Epithelial cell of proximal tubule (primary cell): ENCODE measurements around the gene ETNK1. TPM values are rescaled to one million over a fixed set of nuclear protein-coding genes. Genes with fewer than 3 reads are reported as not detected.
"Not testable (repeated sequence)": the region's sequence is repeated elsewhere in the genome, so short reads cannot be mapped to it uniquely, and the experiment has no call there.

Source experiments
- DNase-seq: peaks from one replicate; pipeline ENCODE4 v3.0.0-alpha.2; 2011; ENCODE audit warnings: low read depth
- H3K4me3 ChIP-seq: 2 replicates; pipeline ENCODE4 v1.5.1; 2011; ENCODE audit warnings: low read depth, mild to moderate bottlenecking, low read length
- total RNA-seq: library from RNA; depleted of rRNA; stranded (reverse); fragments of >200 nt; gene quantifications from 2 replicates; pipeline ENCODE4 v1.2.3, GENCODE V29; 2015
- TF ChIP-seq, protein P1 (sequence below): conservative IDR thresholded peaks from 2 replicates; pipeline ENCODE4 v1.5.1; 2012; ENCODE audit warnings: low read depth, mild to moderate bottlenecking, low read length

ETNK1 gene
- total RNA-seq, 1 donor from 2014 or later = 24.4 TPM

DNA sequence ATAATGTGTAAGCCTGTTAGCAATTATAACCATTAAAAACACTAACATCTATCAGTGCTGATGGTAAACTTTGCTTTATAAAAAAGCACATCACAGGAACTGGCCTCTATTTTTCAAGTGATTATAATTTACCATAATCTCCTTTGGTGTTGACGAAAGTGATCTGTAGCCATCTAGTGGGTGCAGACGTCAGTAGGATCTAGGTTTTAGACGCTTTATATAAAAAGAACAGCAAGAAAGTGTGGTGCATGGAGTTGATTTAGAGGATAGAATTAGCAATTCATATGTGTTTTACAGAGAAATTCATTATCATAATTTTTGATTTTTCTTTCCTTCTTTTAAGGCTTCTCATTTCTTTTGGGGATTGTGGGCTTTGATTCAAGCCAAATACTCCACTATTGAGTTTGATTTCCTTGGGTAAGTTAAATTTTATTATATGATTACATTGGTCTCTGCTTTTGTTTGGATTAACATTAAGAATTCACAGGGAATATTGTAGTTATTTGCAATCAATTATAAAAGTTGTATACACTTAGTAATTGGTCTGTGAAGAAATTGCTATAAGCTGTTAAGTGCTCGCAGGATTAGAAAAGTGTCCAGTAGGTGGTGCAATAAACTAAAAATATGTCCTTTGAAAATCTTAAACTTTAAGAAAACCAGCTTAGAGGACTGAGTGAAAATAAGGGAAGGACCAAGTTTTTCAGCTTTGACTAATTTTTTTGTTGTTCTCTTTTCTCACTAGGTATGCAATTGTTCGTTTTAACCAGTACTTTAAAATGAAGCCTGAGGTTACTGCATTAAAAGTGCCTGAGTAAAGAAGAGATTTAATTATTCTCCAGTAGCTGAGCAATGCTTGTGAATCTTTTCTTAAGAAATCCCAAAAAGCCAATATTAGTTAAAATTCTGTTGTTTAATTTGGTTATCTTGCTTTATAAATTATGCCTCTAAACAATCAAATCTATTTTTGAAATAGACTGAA, 59.5 kb downstream of the ETNK1 start:
- TF ChIP-seq, protein P1, sequence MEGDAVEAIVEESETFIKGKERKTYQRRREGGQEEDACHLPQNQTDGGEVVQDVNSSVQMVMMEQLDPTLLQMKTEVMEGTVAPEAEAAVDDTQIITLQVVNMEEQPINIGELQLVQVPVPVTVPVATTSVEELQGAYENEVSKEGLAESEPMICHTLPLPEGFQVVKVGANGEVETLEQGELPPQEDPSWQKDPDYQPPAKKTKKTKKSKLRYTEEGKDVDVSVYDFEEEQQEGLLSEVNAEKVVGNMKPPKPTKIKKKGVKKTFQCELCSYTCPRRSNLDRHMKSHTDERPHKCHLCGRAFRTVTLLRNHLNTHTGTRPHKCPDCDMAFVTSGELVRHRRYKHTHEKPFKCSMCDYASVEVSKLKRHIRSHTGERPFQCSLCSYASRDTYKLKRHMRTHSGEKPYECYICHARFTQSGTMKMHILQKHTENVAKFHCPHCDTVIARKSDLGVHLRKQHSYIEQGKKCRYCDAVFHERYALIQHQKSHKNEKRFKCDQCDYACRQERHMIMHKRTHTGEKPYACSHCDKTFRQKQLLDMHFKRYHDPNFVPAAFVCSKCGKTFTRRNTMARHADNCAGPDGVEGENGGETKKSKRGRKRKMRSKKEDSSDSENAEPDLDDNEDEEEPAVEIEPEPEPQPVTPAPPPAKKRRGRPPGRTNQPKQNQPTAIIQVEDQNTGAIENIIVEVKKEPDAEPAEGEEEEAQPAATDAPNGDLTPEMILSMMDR = peak; percentile 66
- no peak for DNase-seq
- no peak overlapping the region for H3K4me3 ChIP-seq

DNA sequence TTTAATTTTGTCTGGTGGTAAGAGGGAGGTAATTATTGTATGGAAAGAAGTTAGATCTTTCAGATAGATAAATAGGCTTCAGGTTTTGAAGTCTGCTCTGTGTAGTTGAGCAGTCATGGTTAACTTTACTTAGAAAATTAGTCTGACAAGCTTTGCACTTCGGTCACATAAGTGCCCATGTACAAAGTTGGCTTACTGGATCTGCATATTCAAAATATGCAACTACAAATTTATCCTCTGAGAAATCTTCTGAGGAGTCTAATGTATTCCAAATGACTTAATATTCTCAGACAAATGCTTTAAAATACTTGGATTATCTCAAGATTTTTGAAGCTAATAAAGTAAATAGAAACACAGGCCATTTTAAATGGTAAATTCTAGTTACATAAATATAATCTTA, 61.2 kb downstream of the ETNK1 start:
- H3K4me3 ChIP-seq = no peak overlapping the region
- TF ChIP-seq, protein P1 = no peak
- DNase-seq = no peak

GRCh38 chr12:22687361-22688076, 62.5 kb downstream of the ETNK1 start:
- TF ChIP-seq, protein P1 = no peak
- no peak for DNase-seq

GRCh38 chr12:22689876-22690275, 64.9 kb downstream of the ETNK1 start:
- TF ChIP-seq, protein P1 = no peak
- no peak overlapping the region for H3K4me3 ChIP-seq

More at GRCh38 chr12:22687361-22688076, 62.5 kb downstream of the ETNK1 start:
- no peak overlapping the region for H3K4me3 ChIP-seq

GRCh38 chr12:22691319-22691718, 66.3 kb downstream of the ETNK1 start:
- no peak for DNase-seq
- no peak overlapping the region for H3K4me3 ChIP-seq
- TF ChIP-seq, protein P1 = no peak

More at GRCh38 chr12:22689876-22690275, 64.9 kb downstream of the ETNK1 start:
- no peak for DNase-seq

GRCh38 chr12:22692467-22692866, 67.5 kb downstream of the ETNK1 start:
- not testable (repeated sequence) for DNase-seq, H3K4me3 ChIP-seq

- TF ChIP-seq, protein P1 = no peak
- no peak for DNase-seq
- no peak overlapping the region for H3K4me3 ChIP-seq
Measured at GRCh38 chr12:22692964-22693555, 68.1 kb downstream of the ETNK1 start.
